Upper lobe of left lung (tissue), 4 donors: ENCODE results near the gene SYNE2.

ENCODE experiments used
- EP300 ChIP-seq, 4 donors: sonication (generic); formaldehyde crosslinking; IDR thresholded peaks; one replicate each; pipeline ENCODE4 v1.5.1; 2017; ENCODE audit warnings: antibody characterized with exemption in 4 of 4, control low read depth in 2 of 4
- POLR2A ChIP-seq, 4 donors: fragments of 450-650 bp; IDR thresholded peaks; one replicate each; pipeline ENCODE4 v1.5.1; 2016 to 2017; ENCODE audit warnings: antibody characterized with exemption in 4 of 4, mild to moderate bottlenecking in 2 of 4
- POLR2AphosphoS5 ChIP-seq, 2 donors: sonication (generic); formaldehyde crosslinking; IDR thresholded peaks; one replicate each; pipeline ENCODE4 v1.5.1; 2017; ENCODE audit warnings: antibody characterized with exemption in 2 of 2
- TF ChIP-seq, protein P1 (sequence below), 6 experiments: fragments of 450-650 bp in 4 of 6; fragments of 200-600 bp in 2 of 6; sonication (generic) in 2 of 6; IDR thresholded peaks; one replicate each; pipeline ENCODE4 v1.5.1; 2016 to 2019; ENCODE audit warnings: antibody characterized with exemption in 6 of 6

DNA sequence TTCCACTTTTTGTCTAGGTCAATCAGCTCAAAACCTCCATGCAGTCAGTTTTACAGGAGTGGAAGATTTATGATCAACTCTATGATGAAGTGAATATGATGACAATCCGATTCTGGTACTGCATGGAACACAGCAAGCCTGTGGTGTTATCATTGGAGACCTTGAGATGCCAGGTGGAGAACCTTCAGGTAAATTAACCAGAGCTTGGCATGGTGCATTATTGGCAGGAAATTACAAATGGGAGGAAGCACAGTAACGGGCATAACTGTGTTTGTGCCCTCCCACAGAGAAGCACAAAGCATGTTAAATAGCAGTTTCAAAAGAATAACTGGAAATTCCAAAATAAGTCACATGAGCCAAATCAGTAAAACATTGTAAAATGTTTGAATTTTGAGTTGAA is 305.8 kb downstream of the SYNE2 start:
- TF ChIP-seq, protein P1, sequence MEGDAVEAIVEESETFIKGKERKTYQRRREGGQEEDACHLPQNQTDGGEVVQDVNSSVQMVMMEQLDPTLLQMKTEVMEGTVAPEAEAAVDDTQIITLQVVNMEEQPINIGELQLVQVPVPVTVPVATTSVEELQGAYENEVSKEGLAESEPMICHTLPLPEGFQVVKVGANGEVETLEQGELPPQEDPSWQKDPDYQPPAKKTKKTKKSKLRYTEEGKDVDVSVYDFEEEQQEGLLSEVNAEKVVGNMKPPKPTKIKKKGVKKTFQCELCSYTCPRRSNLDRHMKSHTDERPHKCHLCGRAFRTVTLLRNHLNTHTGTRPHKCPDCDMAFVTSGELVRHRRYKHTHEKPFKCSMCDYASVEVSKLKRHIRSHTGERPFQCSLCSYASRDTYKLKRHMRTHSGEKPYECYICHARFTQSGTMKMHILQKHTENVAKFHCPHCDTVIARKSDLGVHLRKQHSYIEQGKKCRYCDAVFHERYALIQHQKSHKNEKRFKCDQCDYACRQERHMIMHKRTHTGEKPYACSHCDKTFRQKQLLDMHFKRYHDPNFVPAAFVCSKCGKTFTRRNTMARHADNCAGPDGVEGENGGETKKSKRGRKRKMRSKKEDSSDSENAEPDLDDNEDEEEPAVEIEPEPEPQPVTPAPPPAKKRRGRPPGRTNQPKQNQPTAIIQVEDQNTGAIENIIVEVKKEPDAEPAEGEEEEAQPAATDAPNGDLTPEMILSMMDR (IDR thresholded peaks at IDR 0.05), result no peak
- TF ChIP-seq POLR2A (IDR thresholded peaks at IDR 0.05) (no peak), EP300 (IDR thresholded peaks at IDR 0.05) (no peak), POLR2AphosphoS5 (IDR thresholded peaks at IDR 0.05) (no peak)
